GM19043 (cell line): ENCODE data around the gene CCDC97.
"Not testable (repeated sequence)": the region's sequence is repeated elsewhere in the genome, so short reads cannot be mapped to it uniquely, and the experiment has no call there.

Experiments used
- ATAC-seq: cut with Tn5 transposase; IDR thresholded peaks from one replicate; pipeline ENCODE4 v1.9.1; 2021; ENCODE audit warnings: low read depth; ENCODE audit not compliant: unreplicated experiment

CCDC97 gene

DNA sequence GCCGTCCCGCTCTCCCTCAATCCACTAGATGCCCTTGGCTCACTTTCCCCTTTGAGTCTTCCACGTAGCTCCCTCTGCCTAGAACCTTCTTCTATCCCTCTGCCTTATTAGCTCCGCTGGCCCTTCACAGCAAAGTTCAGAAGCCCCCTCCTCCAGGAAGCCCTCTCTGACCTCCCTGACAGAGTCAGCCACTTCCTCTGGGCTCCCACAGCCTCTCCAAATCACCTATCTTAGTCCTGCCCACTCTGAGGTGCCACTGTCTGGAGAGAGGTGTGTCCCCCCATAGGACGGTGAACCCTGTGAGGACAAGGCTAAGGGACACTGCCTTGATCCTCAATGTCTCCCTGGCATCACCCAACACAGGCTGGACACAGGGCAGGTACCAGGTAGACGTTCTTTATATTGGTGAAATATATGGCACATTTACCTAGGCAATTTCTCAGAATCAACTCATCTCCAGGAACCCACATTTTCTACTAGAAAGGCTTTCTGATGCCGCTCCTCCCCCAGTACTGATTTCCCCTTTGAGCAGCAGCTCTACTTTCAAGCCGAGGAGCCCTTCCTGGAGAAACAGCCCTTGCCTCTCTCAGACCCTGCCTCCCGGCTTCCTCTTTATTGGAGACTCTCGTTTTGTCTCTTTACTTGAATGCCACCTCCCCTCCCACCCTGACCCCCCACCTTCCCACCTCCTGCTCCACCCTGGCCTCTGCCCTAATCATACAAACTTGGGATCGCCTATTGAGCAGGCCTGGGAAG, 47.2 kb downstream of the CCDC97 start:
- ATAC-seq, result no peak

DNA sequence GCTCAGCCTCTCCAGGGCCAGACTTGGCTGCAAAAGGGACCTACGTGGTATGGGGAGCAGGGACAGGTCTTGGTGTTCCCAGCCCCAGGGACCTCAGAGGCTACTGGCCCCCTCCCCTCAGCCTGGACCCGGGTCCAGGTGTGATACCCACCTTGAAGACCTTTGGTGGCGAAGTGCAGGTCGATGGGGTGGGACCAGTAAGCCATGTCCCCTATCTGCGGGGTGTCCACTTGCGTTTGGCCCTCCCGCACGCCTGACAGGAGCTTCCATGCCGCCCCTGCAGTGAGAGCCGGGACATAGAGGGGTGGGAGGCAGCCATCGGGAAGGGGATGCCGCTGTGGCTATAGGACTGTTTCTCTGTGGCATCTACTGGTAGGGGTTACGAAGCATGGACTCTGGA, 47.8 kb downstream of the CCDC97 start:
- no peak for ATAC-seq

DNA sequence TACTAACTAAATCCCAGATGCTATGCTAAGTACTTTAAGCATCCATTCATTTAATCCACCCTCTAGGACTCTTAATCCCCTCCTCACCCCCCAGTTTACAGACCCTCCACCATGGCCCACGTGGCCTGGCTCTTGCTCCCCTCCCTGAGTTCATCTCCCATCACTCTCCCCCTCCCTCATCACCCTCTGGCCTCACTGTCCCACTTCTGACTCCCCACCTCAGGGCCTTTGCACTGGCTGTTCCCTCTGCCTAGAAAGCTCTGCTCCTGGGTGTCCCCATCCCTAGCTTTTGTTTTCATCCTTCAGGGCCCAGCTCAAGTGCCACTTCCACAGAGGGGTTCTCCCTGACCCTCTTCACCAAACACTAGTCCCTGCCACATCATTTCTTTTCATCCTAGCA, 49.8 kb downstream of the CCDC97 start:
- ATAC-seq, result no peak

DNA sequence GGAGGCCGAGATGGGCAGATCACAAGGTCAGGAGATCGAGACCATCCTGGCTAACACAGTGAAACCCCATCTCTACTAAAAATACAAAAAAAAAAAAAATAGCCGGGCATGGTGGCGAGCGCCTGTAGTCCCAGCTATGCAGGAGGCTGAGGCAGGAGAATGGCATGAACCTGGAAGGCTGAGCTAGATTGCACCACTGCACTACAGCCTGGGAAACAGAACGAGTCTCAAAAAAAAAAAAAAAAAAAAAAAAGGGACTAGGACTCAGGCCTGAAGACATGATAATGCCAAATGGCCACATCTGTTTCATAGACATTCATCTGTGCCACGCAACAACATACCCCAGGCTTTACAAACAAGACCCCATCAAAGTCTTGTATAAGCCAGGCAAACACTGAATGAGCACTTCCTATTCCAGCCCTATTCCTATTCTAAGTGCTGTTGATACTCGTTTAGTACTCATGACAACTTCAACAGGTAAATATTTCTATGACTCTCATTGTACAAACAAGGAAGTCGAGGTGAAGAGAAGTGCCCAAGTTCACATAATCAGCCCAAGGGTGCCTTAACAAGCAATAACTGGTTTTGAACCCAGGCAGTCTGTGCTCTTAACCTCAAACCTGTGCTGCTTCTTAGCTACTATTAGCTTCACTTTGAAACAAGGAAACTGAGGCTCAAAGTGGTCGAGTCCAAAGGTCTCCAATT, 52.3 kb downstream of the CCDC97 start:
- no peak for ATAC-seq

DNA sequence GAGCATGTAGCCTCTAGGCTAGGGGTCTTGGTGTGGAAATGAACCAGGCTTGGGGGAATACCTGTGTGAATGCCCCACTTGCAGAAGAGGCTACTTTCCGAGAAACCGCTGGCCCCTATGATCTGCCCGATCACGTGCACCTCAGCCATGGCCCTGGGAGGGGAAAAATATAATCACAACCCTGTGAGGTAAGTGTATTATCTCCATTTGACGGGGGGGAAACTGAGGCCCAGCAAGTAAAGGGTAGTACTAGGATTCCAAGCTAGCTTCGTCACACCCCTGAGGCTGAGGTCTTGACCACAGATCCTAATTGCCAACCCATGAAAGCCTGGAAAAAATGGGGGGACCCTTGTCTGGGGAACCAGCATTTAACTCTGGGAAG, 53.4 kb downstream of the CCDC97 start:
- ATAC-seq, result no peak

DNA sequence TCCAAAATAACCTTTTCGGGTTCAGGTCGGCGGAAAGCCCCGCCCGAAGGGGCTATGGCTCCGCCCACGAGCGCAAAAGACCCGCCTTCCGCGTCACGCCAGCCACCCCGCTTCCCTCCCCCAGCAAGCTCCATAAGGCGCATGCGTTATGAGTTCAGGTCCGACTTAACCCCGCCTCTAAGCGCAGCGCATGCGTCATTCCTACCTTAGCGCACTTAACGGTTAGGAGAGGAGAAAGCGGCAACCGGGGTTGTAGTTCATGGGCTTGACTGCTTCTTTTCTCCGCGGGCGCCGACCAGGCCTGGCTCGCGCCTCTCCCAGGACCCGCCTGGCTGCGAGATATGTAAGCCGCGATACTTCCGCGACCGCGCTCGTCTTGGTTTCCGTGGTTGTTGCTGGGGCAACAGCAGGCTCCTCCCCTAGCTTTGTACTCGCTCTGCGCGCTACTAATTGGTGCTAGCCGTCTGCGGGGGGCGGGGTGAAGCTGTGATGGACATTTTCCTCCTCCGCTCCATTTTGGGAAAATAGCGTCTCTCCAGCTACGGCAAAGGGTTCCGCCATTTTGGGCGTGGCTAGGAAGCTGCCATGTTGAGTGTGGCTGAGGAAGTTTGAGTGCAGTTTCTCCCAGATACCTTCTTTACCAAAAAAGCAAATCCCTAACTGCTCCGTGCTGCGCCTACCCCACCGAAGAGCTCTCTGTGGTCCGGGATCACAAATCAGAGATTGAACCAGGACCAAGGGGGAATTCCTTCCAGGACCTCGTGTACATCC, 54.0 kb downstream of the CCDC97 start, which contains the start of gene B9D2:
B9D2 (minus strand) TSS at position 397 of the 771 bp plus-strand sequence. CDS start 630 bp downstream, outside the sequence.
- peak; percentile 69 for ATAC-seq

DNA sequence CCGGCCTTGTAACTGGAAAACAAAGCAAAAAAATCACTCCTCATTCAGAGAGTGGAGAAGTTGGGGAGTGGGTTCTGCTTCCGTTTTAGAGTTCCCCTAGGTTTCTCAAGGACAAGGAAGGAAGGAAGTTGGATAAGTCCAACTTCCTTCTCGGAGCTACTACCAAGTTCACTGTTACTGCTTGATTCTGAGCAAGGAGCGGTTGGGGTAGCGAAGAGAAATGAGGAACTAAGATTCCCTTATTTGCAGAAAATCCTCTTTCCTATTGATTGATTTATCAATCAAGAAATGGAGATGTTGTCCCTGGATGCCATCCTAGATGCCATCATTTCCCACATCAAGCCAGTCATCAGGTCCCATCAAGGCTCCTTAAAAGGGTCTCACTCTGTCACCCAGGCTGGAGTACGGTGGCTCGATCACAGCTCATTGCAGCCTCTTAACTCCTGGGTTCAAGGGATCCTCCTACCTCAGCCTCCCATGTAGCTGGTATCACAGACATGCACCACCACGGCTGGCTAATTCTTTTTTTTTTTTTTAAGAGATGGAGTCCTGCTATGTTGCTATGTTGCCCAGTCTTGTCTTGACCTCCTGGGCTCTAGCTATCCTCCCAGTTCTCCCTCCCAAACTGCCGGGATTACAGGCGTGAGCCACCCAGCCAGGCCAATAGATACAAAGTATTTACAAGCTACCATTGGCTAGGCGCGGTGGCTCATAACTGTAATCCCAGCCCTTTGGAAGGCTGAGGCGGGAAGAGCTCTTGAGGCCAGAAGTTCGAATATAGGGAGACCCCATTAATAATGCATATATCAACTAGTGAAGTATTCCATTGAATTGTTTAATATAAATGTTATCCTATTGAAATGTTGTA, 54.8 kb downstream of the CCDC97 start:
- no peak for ATAC-seq

DNA sequence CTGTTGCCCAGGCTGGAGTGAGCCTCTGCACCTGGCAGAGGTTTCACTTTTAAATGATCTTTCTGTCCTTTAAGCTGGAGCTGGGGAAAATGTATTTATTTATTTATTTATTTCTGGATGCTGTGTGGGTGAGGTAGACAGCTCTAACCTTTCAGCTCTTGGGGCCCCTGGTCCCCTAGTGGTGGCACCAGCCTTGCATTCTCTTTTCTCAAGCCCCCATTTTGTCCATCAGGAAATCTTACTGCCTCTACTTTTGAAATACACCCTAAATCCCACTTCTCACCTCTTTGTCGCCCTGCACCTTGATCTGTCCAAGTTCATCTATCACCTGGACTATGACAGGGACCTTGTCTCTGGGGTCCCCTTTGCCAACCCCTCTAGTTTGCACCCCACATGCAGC, 56.1 kb downstream of the CCDC97 start:
- no peak for ATAC-seq

DNA sequence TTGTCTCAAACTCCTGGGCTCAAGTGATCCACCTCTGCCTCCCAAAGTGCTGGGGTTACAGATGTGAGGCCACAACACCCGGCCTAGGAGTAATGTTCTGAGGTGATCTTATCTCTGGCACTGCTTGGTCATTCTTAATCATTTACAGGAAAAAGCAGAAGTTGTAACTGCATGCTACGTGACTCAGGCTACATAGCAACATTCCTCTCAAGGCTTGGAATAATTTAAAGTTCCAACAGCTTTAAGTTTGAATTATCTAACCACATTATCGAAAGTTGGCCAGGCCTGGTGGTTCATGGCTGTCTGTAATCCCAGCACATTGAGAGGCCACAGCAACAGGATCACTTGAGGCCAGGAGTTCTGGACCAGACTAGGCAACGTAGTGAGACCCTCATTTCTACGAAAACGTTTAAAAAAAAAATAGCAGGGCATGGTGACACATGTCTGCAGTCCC, 57.9 kb downstream of the CCDC97 start:
- peak; percentile 56 for ATAC-seq

DNA sequence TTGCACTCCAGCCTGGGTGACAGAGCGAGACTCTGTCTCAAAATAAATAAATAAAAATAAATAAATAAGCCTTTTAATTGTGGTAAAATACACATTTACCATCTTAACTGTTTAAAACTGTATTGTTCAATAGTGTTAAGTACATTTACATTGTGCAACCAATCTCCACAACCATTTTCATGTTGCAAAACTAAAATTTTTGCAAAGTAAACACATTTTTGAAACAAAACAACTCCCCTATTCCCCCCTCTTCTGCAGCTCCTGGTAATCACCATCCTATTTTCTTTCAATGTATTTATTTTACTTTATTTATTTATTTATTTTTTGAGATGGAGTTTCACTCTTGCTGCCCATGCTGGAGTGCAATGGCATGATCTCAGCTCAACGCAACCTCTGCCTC, 59.8 kb downstream of the CCDC97 start:
- ATAC-seq, result no peak

DNA sequence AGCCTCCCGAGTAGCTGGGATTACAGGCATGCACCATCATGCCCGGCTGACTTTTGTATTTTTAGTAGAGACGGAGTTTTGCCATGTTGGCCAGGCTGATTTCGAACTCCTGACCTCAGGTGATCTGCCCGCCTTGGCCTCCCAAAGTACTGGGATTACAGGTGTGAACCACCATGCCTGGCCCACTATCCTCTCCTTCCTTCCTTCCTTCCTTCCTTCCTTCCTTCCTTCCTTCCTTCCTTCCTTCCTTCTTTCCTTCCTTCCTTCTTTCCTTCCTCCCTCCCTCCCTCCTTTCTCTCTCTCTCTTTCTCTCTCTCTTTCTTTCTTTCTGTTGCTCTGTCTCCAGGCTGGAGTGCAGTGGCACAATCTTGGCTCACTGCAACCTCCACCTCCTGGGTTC, 61.1 kb downstream of the CCDC97 start:
- not testable (repeated sequence) for ATAC-seq

DNA sequence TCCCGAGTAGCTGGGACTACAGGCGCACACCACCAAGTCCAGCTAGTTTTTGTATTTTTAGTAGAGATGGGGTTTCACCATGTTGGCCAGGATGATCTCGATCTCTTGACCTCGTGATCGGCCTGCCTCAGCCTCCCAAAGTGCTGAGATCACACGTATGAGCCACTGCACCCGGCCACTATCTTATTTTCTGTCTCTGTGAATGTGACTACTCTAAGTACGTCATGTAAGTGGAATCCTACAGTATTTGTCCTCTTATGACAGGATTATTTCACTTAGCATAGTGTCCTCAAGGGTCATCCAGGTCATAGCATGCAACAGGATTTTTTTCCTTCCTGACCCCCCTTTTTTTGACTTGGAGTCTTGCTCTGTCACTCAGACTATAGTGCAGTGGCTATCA, 61.6 kb downstream of the CCDC97 start:
- no peak for ATAC-seq

DNA sequence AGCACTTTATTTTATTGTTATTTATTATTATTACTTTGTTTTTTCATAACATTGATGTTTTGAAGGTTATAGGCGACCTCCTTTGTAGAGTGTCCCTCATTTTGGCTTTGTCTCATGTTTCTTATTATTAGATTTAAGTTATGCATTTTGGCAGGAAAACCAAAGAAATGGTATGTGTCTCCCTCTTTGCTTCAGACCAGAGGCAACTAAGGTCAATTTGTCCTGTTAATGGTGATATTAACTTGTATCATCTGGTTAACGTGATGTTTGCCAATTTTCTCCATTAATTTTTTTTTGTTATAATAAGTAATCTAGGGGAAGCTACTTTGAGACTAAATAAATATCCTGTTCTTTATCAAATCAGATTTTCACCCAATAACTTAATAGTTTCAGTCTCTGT, 62.5 kb downstream of the CCDC97 start:
- ATAC-seq, result no peak

DNA sequence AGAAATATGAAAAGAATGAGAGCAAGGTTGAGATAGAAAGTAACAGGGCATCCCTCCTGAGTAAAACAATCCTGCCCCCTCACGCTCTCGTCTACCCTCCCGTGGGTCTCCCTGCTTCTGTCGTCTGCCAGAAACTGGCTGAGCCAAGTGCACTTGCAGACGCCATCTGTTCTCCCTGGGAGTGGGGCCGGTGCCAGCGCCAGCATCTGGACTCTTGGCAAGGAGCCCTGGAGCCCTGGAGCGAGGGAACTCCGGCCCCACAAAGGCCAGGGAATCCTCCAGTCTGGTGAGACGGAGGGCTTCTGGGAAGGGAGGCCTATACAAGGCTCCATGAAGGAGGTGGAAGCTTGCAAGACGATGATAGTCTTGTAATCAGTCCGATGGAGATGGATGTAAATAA, 64.0 kb downstream of the CCDC97 start:
- ATAC-seq, result no peak
